Esophagus squamous epithelium (tissue), 5 donors: ENCODE measurements around the gene DIAPH3. TPM values are rescaled to one million over a fixed set of nuclear protein-coding genes. Genes with fewer than 3 reads are reported as not detected.

Experiments
- DNase-seq: peaks from one replicate; lab custom pipeline; 2025; lab: John Stamatoyannopoulos, UW
- H3K27ac ChIP-seq, 4 donors: fragments of 200-600 bp; sonication (generic); one replicate each; pipeline ENCODE4 v1.5.1; 2016 to 2019; ENCODE audit warnings: mild to moderate bottlenecking in 1 of 4
- H3K27me3 ChIP-seq, 4 donors: fragments of 200-600 bp; sonication (generic); 1 replicate in 3 of 4; 2 replicates in 1 of 4; pipeline versions ENCODE4 v1.5.1 to v1.6.0; 2017 to 2021; ENCODE audit warnings: antibody characterized with exemption in 1 of 4
- H3K36me3 ChIP-seq, 3 donors: fragments of 200-600 bp; sonication (generic); one replicate each; pipeline ENCODE4 v1.5.1; 2016 to 2019
- H3K4me1 ChIP-seq, 3 donors: fragments of 200-600 bp; sonication (generic); one replicate each; pipeline ENCODE4 v1.5.1; 2017 to 2019
- H3K4me3 ChIP-seq, 4 donors: fragments of 200-600 bp; sonication (generic); 1 replicate in 3 of 4; 2 replicates in 1 of 4; pipeline ENCODE4 v1.5.1; 2016 to 2019; ENCODE audit warnings: mild to moderate bottlenecking in 2 of 4, moderate library complexity in 1 of 4
- H3K9me3 ChIP-seq, 3 donors: fragments of 200-600 bp; sonication (generic); one replicate each; pipeline ENCODE4 v1.5.1; 2016 to 2019
- CTCF ChIP-seq, 6 experiments: fragments of 450-650 bp in 4 of 6; fragments of 200-600 bp in 2 of 6; sonication (generic) in 2 of 6; IDR thresholded peaks; one replicate each; pipeline ENCODE4 v1.5.1; 2016 to 2019; ENCODE audit warnings: antibody characterized with exemption in 6 of 6, mild to moderate bottlenecking in 4 of 6, moderate library complexity in 4 of 6
- POLR2A ChIP-seq, 4 donors: fragments of 450-650 bp; IDR thresholded peaks; one replicate each; pipeline ENCODE4 v1.6.1; 2017; ENCODE audit warnings: antibody characterized with exemption in 4 of 4, mild to moderate bottlenecking in 4 of 4, moderate library complexity in 3 of 4
- WGBS, 2 donors: methylation state at CpG; one replicate each; pipeline ENCODE4 v1.1.5; 2018; 5-methylcytosine and 5-hydroxymethylcytosine counted together
- intact Hi-C: fragments of 100-400 bp; cut with DNase I; formaldehyde crosslinking; loops from one replicate; pipeline ENCODE4 v1.15.0; 2022
- total RNA-seq, 4 donors: library from RNA; depleted of rRNA; stranded (reverse); fragments of >200 nt; gene quantifications; one replicate each; pipeline ENCODE4 v1.1.0, GENCODE V29; 2016
- donor health status: DM: yes; HTN: yes; CAD: no.

Gene DIAPH3
- total RNA-seq, 4 donors from 2014 or later = 2.2 to 11.1 (median 4.0) TPM

- Histone ChIP-seq H3K27me3 (no peaks in the 10 kb centered on the region), H3K4me3 (no peak overlapping the region), H3K36me3 (no peaks in the 10 kb centered on the region), H3K4me1 (no peaks in the 10 kb centered on the region), H3K9me3 (no peaks in the 10 kb centered on the region), H3K27ac (no peak overlapping the region)
- intact Hi-C loops = no loop called here
- TF ChIP-seq POLR2A (IDR thresholded peaks at IDR 0.05) (no peak), CTCF (IDR thresholded peaks at IDR 0.05) (no peak)
- DNase-seq = no peak
- 85 to 89% methylated on average over 6 of the region's 6 CpGs for WGBS, 2 donors
Observed at GRCh38 chr13:59789558-59789957, 374.2 kb downstream of the DIAPH3 start.

GRCh38 chr13:59787679-59788078, 376.0 kb downstream of the DIAPH3 start:
- Histone ChIP-seq H3K27me3 (no peaks in the 10 kb centered on the region), H3K9me3 (no peaks in the 10 kb centered on the region), H3K4me1 (no peaks in the 10 kb centered on the region), H3K36me3 (no peaks in the 10 kb centered on the region), H3K27ac (no peak overlapping the region), H3K4me3 (no peak overlapping the region)
- no peak for DNase-seq
- intact Hi-C loops = no loop called here
- TF ChIP-seq POLR2A (IDR thresholded peaks at IDR 0.05) (no peak), CTCF (IDR thresholded peaks at IDR 0.05) (no peak)

- H3K36me3 ChIP-seq = no peaks in the 10 kb centered on the region
- intact Hi-C loops = no loop called here
- TF ChIP-seq CTCF (IDR thresholded peaks at IDR 0.05) (no peak), POLR2A (IDR thresholded peaks at IDR 0.05) (no peak)
- H3K9me3 ChIP-seq = no peaks in the 10 kb centered on the region
- no peak overlapping the region for H3K27ac ChIP-seq
- no peak for DNase-seq
- WGBS, 2 donors = 85 to 91% methylated on average over 4 of the region's 4 CpGs
- H3K4me1 ChIP-seq = no peaks in the 10 kb centered on the region
- no peak overlapping the region for H3K4me3 ChIP-seq
- no peaks in the 10 kb centered on the region for H3K27me3 ChIP-seq
Observed at GRCh38 chr13:59782696-59783095, 381.0 kb downstream of the DIAPH3 start.

DNA sequence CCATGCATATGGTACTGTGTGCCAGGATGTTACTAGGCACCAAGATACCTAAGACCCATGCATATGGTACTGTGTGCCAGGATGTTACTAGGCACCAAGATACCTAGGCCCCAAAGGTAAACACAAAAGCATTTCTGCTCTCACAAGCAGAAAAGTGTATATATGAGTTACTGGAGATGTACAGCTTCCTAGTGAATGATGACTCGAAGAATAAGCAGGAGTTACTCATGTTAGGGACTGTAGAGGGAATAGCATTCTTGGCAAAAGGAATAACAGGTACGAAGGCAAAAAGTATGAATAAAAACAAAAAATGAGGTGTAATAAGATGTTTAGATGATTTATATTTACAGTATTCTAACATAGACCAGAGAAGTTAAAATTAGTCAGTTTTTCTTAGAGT, 383.7 kb downstream of the DIAPH3 start:
- WGBS, 2 donors = 84 to 94% methylated on average over 2 of the region's 2 CpGs
- no peaks in the 10 kb centered on the region for H3K27me3 ChIP-seq
- no peak overlapping the region for H3K27ac ChIP-seq
- H3K9me3 ChIP-seq = no peaks in the 10 kb centered on the region
- H3K4me1 ChIP-seq = no peaks in the 10 kb centered on the region
- H3K36me3 ChIP-seq = no peaks in the 10 kb centered on the region
- intact Hi-C loops = no loop called here
- DNase-seq = no peak
- no peak for TF ChIP-seq POLR2A (IDR thresholded peaks at IDR 0.05)
- TF ChIP-seq CTCF (IDR thresholded peaks at IDR 0.05) = no peak
- no peak overlapping the region for H3K4me3 ChIP-seq

DNA sequence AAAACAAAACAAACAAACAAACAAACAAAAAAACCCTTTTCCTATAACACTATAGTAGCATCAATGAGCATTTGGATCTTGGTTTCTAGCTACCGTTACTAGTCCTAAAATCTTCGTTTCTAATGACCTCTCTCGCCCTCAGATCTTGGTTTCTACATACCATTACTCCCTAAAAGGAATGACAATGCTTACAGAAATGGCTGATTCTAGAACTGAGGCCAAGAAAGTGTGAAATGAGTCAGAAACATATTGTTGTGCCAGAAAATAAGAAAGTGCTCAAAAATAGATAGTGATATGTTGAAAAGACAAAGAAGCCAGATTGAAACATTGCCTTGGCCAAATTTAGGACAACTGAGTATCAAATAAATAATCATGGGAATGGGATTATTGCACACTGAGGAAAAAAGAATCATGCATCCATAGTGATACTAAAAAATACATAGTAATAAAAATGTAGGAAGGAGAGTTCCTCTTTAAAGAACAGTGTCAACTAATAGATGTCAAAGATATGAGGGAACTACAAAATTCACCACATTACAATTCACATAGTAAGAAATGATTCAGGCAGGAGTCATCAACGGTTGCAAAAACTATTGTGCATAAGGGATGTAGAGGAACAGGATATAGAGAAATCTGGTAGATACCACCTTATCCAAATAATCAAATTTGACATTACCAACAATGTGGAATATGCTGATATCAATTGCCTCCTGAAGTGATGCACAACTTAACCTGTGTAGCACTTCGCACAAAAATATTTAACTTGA, 386.6 kb downstream of the DIAPH3 start:
- H3K27ac ChIP-seq = no peak overlapping the region
- no peak overlapping the region for H3K4me3 ChIP-seq
- intact Hi-C loops = no loop called here
- 61 to 72% methylated on average over 5 of the region's 5 CpGs for WGBS, 2 donors
- no peak for TF ChIP-seq CTCF (IDR thresholded peaks at IDR 0.05)
- TF ChIP-seq POLR2A (IDR thresholded peaks at IDR 0.05) = no peak
- no peaks in the 10 kb centered on the region for H3K9me3 ChIP-seq
- H3K27me3 ChIP-seq = no peaks in the 10 kb centered on the region
- H3K4me1 ChIP-seq = peaks cover 0 to 9% (median 0%) of the 10 kb centered on the region in 3 donors
- no peaks in the 10 kb centered on the region for H3K36me3 ChIP-seq
- no peak for DNase-seq
